Naive B cell (primary cell): ENCODE results near the gene CACNA1I. TPM values are rescaled to one million over a fixed set of nuclear protein-coding genes. Genes with fewer than 3 reads are reported as not detected.

Experiments
- ATAC-seq, 2 donors: fragments of 150-1000 bp; cut with Tn5 transposase; 2 replicates each; pipeline ENCODE4 v1.10.0; 2021; ENCODE audit warnings: low read depth in 2 of 2, mild to moderate bottlenecking in 2 of 2, moderate library complexity in 2 of 2
- DNase-seq: peaks from one replicate; pipeline ENCODE4 v3.0.0; 2022
- H3K27ac Mint-ChIP-seq, 6 donors: one replicate each; pipeline ENCODE4 v1.8.0; 2020 to 2022; ENCODE audit warnings: mild to moderate bottlenecking in 6 of 6, mixed read lengths in 6 of 6, moderate library complexity in 5 of 6, inconsistent platforms in 2 of 6
- H3K27me3 Mint-ChIP-seq, 3 donors: one replicate each; pipeline ENCODE4 v1.8.0; 2021 to 2022; ENCODE audit warnings: mixed read lengths in 3 of 3, mild to moderate bottlenecking in 1 of 3
- H3K36me3 Mint-ChIP-seq, 2 donors: one replicate each; pipeline ENCODE4 v1.8.0; 2020 to 2022; ENCODE audit warnings: mixed read lengths in 2 of 2, inconsistent platforms in 1 of 2, mild to moderate bottlenecking in 1 of 2
- H3K4me1 Mint-ChIP-seq, 3 donors: one replicate each; pipeline ENCODE4 v1.8.0; 2020 to 2022; ENCODE audit warnings: mixed read lengths in 3 of 3, inconsistent platforms in 1 of 3, mild to moderate bottlenecking in 1 of 3, moderate library complexity in 1 of 3
- H3K4me3 Mint-ChIP-seq, 8 donors: one replicate each; pipeline ENCODE4 v1.8.0; 2020 to 2022; ENCODE audit warnings: mild to moderate bottlenecking in 8 of 8, mixed read lengths in 8 of 8, moderate library complexity in 8 of 8, inconsistent platforms in 2 of 8
- H3K9me3 Mint-ChIP-seq, 7 donors: one replicate each; pipeline ENCODE4 v1.8.0; 2020 to 2022; ENCODE audit warnings: mixed read lengths in 7 of 7, mild to moderate bottlenecking in 5 of 7, inconsistent platforms in 2 of 7, moderate library complexity in 1 of 7
- polyA plus RNA-seq, 6 donors: library from polyadenylated mRNA; unstranded; fragments of 300-500 nt; fragmentation: Illumina TruSeq; gene quantifications; one replicate each; pipeline ENCODE4 v1.2.3, GENCODE V29; 2021; ENCODE audit warnings: low read depth in 6 of 6

The CACNA1I gene
- polyA plus RNA-seq, 6 donors from 2014 or later: not detected

DNA sequence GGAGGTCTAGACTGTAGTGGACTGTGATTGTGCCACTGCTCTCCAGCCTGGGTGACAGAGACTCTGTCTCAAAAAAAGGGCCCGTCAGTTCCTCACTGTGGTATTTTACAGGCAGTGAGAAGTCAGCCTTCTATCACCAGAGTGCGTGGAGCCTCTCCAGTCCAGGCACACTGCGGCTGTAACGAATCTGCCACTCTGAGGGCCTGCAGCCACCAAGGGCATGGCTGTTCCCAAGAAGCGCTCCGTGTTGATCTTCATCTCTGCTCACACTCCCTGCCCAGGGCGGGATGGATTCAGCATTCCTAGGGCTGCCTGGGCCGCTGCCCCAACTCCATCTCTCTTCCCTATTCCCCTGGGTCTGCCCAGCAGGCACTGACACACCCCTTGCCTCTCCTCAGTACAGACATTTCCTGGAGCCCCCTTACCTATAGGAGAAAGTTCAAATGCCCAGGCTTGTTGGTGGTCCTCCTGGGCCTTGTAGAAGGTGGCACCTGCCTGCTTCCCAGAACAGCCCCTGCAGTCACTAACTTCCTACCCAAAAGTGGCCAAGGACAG, 148.4 kb downstream of the CACNA1I start:
- peak overlapping the region in 1 of 8 donors; percentile 61 for H3K4me3 Mint-ChIP-seq
- ATAC-seq: no peak
- no peaks in the 10 kb centered on the region for H3K36me3 Mint-ChIP-seq
- DNase-seq: no peak
- no peaks in the 10 kb centered on the region for H3K9me3 Mint-ChIP-seq
- H3K27me3 Mint-ChIP-seq: peaks cover 0 to 24% (median 18%) of the 10 kb centered on the region in 3 donors
- H3K4me1 Mint-ChIP-seq: peaks cover under 1 to 6% (median 5%) of the 10 kb centered on the region in 3 donors
- H3K27ac Mint-ChIP-seq: peak overlapping the region in 1 of 6 donors; percentile 15

DNA sequence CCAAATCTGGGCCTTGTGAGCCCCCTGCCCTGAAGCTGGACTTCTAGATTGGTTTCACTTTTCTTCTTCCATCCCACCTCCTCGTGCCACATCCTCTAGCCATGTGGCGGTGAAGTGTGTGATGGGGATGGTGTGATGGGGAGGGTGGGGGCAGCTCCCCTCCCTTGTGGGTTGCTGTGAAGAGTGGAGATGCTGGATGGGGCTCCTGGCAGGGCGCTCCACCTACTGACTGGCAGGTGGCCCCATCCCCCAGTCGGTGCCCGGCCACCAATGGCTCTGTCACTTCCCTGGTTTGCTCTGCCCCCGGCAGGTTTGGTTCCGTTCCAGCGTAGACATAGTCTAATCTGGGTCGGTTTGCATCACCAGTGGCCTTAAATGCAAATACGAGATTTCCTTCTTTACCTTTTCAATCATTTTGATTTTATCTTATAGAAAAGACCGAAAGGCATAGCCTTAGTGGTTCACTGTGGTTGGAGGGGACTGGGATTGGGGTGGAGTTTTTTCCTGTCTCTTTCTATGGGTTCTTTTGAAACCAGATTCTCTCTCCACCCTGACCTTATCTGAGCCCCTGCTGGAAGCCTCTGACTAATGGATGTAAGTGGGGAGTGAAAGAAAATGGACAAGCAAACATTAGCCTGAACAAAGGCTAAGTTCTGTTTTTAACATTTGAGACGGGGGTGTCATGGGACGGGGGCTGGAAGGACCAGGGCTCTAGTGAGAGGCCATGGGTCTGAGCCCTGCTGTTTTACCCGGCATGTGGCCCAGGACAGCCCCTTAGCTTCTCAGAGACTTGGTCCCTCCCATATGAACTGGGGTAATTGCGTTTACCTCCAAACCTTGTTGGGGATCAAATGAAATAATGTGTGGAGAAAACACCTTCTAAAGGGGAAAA, 149.3 kb downstream of the CACNA1I start:
- Mint-ChIP-seq H3K36me3 (no peaks in the 10 kb centered on the region), H3K27ac (peak overlapping the region in 1 of 6 donors; percentile 42), H3K4me1 (peaks cover 0 to 6% (median 5%) of the 10 kb centered on the region in 3 donors), H3K4me3 (no peak overlapping the region), H3K9me3 (no peaks in the 10 kb centered on the region), H3K27me3 (peaks cover 0 to 24% (median 18%) of the 10 kb centered on the region in 3 donors)
- ATAC-seq (no peak), DNase-seq (no peak)

DNA sequence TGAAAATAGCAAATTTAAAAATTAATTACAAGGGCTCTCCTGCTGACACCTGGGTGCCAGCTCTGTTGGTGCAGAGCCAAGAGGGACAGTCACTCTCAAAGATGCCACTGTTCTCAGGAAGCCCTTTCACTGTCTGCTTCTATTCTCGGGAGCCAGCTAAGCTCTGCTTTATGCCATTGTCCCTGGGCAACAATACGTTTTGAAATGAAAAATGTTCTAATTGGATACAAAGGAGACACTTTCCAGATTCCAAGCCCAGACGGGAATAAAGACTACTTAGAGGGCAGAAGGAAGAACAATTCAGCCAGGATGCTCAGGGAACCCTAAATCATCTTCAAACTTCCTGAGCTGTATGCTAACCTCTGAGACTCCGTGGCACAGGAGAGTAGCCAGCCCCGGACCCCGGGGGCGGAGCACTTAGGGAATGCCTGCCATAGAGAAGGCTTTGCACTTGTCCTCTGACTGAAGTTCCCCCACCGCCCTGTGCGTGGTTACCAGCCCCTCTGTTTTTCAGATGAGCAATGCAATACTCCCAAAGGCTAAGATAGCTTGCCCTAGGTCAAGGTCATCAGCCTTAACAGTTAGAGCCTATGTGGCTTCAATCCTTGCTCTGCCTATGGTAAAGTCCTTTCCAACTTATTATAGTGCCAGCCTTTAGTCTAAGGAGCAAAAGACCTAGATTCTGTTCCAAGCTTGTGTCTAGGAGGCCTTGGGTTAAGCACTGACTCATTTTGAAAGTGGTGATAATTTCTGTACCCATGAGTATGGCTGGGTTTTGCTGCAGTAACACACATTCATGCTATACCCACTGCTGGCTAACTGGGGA, 150.9 kb downstream of the CACNA1I start:
- Mint-ChIP-seq H3K27me3 (peaks cover 4 to 25% (median 18%) of the 10 kb centered on the region in 3 donors), H3K27ac (no peak overlapping the region), H3K9me3 (no peaks in the 10 kb centered on the region), H3K4me1 (peaks cover 0 to 6% (median 5%) of the 10 kb centered on the region in 3 donors), H3K36me3 (no peaks in the 10 kb centered on the region), H3K4me3 (no peak overlapping the region)
- ATAC-seq (no peak), DNase-seq (no peak)

DNA sequence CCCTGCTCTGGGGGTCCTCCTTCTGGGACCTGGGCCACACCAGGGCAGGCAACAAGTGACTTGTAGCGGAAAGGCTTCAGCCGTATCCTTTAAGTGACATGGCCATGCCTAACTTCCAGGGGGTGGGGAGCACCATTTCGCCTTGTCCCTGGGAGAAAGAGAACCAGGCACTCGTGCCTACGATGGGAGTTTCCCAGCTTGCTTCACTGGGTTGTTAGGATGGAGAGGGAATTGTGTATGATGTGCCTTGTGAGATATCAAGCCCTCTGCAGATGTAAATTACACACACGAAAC, 151.4 kb downstream of the CACNA1I start:
- ATAC-seq (no peak), DNase-seq (no peak)
- peaks cover 8 to 30% (median 18%) of the 10 kb centered on the region in 3 donors for H3K27me3 Mint-ChIP-seq
- peaks cover 0 to 6% (median 5%) of the 10 kb centered on the region in 3 donors for H3K4me1 Mint-ChIP-seq
- no peaks in the 10 kb centered on the region for H3K36me3 Mint-ChIP-seq
- no peak overlapping the region for H3K27ac Mint-ChIP-seq
- H3K4me3 Mint-ChIP-seq: no peak overlapping the region
- H3K9me3 Mint-ChIP-seq: no peaks in the 10 kb centered on the region

DNA sequence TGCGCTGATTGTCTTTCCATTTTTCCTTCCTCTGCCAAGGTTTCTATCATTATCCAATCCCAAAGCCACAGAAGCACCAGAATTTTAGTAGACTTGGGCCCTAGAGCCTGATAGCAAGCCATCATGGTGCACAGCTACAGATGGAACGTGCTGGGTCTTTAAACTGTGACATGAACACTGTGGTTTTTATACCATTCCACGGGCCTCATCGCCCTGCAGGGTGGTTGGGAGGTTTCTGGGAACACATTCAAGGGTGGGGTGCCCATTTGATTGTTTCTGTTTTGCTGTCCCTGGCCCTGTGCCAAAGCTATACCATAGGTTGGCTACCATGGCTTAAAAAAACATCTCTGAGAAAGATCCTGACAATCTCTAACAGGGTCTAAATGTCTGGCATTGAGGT, 151.9 kb downstream of the CACNA1I start:
- Mint-ChIP-seq H3K9me3 (no peaks in the 10 kb centered on the region), H3K4me1 (peaks cover 0 to 6% (median 5%) of the 10 kb centered on the region in 3 donors), H3K27ac (peak overlapping the region in 1 of 6 donors; percentile 51), H3K27me3 (peaks cover 8 to 36% (median 18%) of the 10 kb centered on the region in 3 donors), H3K4me3 (no peak overlapping the region), H3K36me3 (no peaks in the 10 kb centered on the region)
- DNase-seq (no peak), ATAC-seq (no peak)

DNA sequence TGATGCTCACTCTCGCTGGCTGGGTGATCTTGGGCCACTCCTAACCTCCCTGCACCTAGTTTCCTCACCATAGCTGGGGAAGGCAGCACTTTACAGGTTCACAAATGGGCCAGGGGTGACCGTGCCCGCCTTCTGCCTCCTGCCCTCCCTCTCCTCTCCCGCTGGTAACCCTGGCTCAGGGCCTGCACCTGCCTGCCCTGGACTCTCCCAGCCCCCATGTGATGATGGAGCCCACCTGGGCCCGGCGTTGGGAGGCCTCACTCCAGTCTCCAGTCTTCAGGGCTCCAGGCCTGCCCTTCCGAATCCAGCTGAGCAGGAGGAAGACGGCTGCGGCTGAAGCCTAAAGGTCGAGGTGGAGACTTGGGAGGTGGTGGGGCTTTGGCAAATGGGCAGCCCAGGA, 152.9 kb downstream of the CACNA1I start:
- DNase-seq (no peak), ATAC-seq (no peak)
- Mint-ChIP-seq H3K27me3 (peaks cover 8 to 37% (median 18%) of the 10 kb centered on the region in 3 donors), H3K4me1 (peaks cover 0 to 6% (median 5%) of the 10 kb centered on the region in 3 donors), H3K36me3 (no peaks in the 10 kb centered on the region), H3K4me3 (no peak overlapping the region), H3K9me3 (no peaks in the 10 kb centered on the region), H3K27ac (no peak overlapping the region)

DNA sequence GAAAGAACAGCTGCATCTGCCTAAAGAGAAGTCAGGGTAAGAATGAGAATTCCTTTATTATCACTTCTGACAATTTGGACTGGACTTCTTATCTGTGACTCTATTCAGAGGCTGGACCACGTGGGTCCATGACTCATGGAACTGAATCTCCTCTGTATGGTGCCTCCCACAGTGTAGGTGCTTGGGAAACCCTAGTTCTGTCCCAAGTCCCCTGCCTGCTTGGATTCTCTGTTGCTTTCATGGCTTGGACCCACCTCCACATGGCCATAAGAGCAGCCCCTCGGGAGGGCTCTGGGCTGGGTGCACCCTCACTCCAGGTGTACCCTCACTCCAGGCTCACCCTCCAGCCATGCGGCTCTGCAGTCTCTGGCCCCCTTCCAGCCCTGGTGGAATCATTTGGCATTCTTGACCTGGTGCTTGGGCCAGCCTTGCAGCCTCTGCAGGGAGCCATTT, 153.4 kb downstream of the CACNA1I start:
- no peaks in the 10 kb centered on the region for H3K36me3 Mint-ChIP-seq
- peaks cover 0 to 6% (median 5%) of the 10 kb centered on the region in 3 donors for H3K4me1 Mint-ChIP-seq
- DNase-seq: no peak
- peaks cover 8 to 37% (median 18%) of the 10 kb centered on the region in 3 donors for H3K27me3 Mint-ChIP-seq
- H3K4me3 Mint-ChIP-seq: no peak overlapping the region
- no peak for ATAC-seq
- H3K9me3 Mint-ChIP-seq: no peaks in the 10 kb centered on the region
- H3K27ac Mint-ChIP-seq: no peak overlapping the region

DNA sequence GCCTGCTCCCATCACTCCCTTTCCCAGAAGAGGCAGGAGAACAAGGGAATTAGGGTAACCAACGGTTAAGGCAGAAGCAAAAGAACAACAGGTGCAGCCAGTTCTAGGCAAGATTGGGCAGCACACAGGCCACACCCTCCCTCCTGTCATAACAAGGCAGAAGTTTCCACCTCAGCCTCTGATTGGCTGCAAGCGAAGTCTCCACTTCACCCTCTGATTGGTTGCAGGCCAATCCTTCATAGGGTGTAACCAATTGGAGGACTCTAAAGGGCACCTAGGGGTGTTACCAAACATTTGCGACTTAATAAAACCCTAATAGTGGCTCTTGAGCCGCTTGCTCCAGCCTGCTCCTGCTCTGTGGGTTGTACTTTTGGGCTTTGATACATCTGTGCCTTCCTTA, 153.8 kb downstream of the CACNA1I start:
- Mint-ChIP-seq H3K36me3 (no peaks in the 10 kb centered on the region), H3K9me3 (no peaks in the 10 kb centered on the region), H3K27ac (no peak overlapping the region), H3K4me1 (peaks cover 0 to 6% (median 5%) of the 10 kb centered on the region in 3 donors), H3K27me3 (peaks cover 8 to 37% (median 18%) of the 10 kb centered on the region in 3 donors), H3K4me3 (no peak overlapping the region)
- DNase-seq (no peak), ATAC-seq (no peak)

DNA sequence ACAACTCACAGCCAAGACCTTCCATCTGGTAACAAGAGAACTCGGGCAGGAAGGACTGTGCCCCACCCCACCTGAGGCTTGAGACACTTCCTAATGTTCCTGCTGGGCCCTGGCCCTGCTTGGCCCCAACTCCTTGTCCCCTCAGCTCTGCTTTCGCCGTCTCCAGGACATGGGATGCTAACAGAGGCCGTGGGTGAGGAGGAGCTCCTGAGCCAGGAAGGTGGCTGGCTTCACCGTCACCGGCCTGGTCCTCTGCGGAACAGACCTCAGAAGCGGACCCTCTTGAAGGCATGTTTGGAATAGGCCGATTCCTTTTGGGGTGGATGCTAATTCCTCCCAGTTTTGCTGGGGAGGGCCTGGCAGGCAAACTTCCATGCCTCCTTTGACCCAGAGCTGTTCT, 154.3 kb downstream of the CACNA1I start:
- peaks cover 0 to 5% (median 1%) of the 10 kb centered on the region in 3 donors for H3K4me1 Mint-ChIP-seq
- H3K27me3 Mint-ChIP-seq: peaks cover 8 to 33% (median 18%) of the 10 kb centered on the region in 3 donors
- DNase-seq: no peak
- H3K4me3 Mint-ChIP-seq: no peak overlapping the region
- no peak for ATAC-seq
- no peaks in the 10 kb centered on the region for H3K9me3 Mint-ChIP-seq
- H3K27ac Mint-ChIP-seq: no peak overlapping the region
- H3K36me3 Mint-ChIP-seq: no peaks in the 10 kb centered on the region

DNA sequence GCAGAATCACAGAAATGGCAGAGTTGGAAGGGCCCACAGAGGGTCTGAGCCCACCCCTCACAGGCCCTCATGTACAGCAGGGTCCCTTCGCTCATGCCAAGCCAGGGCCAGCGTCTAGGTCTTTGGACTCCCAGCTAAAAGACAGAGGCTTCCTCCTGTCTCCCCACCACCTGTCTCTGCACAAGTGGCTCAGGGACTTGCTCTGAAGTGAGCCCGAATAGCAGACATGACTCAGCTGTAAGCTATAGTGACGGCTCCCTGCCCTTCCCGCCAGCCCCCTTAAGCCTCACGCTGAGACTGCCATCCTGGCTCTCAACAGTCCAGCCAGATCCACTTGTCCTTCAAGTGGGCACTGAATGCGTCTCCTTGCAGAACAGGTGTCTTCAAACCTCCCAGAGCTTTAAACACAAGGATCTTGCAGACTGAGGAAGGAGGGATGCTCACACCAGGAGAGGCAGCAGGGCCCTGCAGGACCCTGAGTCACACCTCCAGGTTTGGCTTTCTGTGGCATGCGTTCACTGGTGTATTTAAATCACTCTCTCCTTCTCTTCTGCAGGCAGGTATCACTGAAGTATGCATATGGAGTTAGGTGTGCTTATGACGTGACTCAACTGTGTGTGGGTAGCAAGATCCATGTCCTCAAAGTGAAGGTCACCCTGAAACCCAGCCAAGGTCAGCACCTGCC, 154.9 kb downstream of the CACNA1I start:
- H3K4me1 Mint-ChIP-seq: peaks cover 0 to 5% (median 0%) of the 10 kb centered on the region in 3 donors
- DNase-seq (no peak), ATAC-seq (no peak)
- peak overlapping the region in 2 of 6 donors; percentile 75 to 77 for H3K27ac Mint-ChIP-seq
- H3K9me3 Mint-ChIP-seq: no peaks in the 10 kb centered on the region
- H3K4me3 Mint-ChIP-seq: no peak overlapping the region
- H3K36me3 Mint-ChIP-seq: no peaks in the 10 kb centered on the region
- H3K27me3 Mint-ChIP-seq: peaks cover 12 to 29% (median 12%) of the 10 kb centered on the region in 3 donors

DNA sequence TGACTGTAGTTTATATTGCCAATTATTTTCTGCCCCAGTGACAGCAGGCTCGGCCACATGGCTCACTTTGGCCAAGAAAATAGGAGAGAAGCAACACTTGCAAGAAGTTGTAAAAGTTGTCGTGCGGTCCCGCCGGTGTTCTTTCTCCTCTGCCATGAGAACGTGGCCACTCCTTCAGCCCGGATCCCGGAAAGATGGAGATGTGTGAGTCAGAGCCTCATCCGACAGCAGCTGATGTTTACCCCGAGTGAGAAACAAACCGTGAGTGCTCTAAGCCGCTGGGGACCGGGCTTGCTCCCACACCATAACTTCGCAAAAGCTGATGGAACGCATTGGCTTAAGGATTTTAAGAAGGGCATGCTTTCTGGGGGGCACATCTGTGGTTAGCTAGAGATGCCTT, 157.0 kb downstream of the CACNA1I start:
- no peak for DNase-seq
- no peak for ATAC-seq
- H3K4me1 Mint-ChIP-seq: peaks cover 0 to 9% (median 5%) of the 10 kb centered on the region in 3 donors
- H3K4me3 Mint-ChIP-seq: no peak overlapping the region
- peaks cover 12 to 30% (median 18%) of the 10 kb centered on the region in 3 donors for H3K27me3 Mint-ChIP-seq
- H3K9me3 Mint-ChIP-seq: no peaks in the 10 kb centered on the region
- H3K27ac Mint-ChIP-seq: peak overlapping the region in 1 of 6 donors; percentile 91
- no peaks in the 10 kb centered on the region for H3K36me3 Mint-ChIP-seq

DNA sequence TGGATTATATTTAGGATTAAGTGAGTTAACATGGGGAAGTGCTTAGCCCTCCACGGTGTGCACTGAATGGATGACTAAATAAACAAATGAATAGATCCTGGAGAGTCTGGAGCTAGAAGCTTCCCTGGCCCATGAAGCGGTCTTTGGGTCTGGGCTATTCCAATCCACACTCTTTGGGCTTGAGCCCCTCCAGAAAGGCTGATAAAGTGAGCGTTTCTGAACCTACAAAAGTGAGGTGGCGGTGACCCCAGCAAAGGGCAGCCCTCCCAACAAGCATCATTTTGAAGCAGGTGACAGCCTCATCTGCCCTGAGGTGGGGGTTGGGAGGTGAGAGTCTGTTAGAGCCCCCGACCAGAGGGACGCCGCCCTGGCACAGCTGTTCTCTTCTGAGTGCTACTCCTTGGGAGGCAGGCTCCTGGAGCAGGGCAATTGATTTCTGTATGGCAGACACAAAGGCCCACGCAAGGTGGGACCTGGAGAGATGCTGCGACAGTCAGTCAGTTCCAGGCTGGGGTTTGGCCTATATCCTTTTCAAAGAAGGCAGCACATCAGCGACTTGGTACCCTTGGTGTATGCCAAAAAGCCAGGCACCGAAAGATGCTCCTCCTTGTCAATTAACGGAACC, 157.8 kb downstream of the CACNA1I start:
- Mint-ChIP-seq H3K27me3 (peaks cover 12 to 30% (median 21%) of the 10 kb centered on the region in 3 donors), H3K9me3 (peaks cover 0 to 1% (median 0%) of the 10 kb centered on the region in 7 donors), H3K27ac (no peak overlapping the region), H3K4me1 (peaks cover 0 to 9% (median 2%) of the 10 kb centered on the region in 3 donors), H3K36me3 (no peaks in the 10 kb centered on the region), H3K4me3 (no peak overlapping the region)
- no peak for DNase-seq
- no peak for ATAC-seq
